Right atrium auricular region (tissue), 2 donors: ENCODE data around the gene TEDC2. TPM values are rescaled to one million over a fixed set of nuclear protein-coding genes. Genes with fewer than 3 reads are reported as not detected.

Source experiments
- DNase-seq: peaks from one replicate; pipeline ENCODE4 v3.0.0-alpha.2; 2019; ENCODE audit warnings: low spot score
- H3K27ac ChIP-seq, 2 donors: fragments of 200-600 bp; sonication (generic); 1 replicate in 1 of 2; 2 replicates in 1 of 2; pipeline ENCODE4 v1.5.1; 2016 to 2019
- H3K27me3 ChIP-seq, 2 donors: fragments of 200-600 bp; sonication (generic); one replicate each; pipeline versions ENCODE4 v1.5.1 to v1.6.0; 2017 to 2019
- H3K36me3 ChIP-seq: fragments of 200-600 bp; sonication (generic); one replicate; pipeline ENCODE4 v1.5.1; 2016
- H3K4me1 ChIP-seq, 2 donors: fragments of 200-600 bp; sonication (generic); one replicate each; pipeline versions ENCODE4 v1.5.1 to v1.6.0; 2017 to 2019
- H3K4me3 ChIP-seq, 2 donors: fragments of 200-600 bp; sonication (generic); 1 replicate in 1 of 2; 2 replicates in 1 of 2; pipeline ENCODE4 v1.5.1; 2017 to 2019; ENCODE audit warnings: mild to moderate bottlenecking in 1 of 2, moderate library complexity in 1 of 2
- H3K9me3 ChIP-seq, 2 donors: fragments of 200-600 bp; sonication (generic); one replicate each; pipeline ENCODE4 v1.5.1; 2019
- CTCF ChIP-seq, 2 donors: fragments of 200-600 bp; sonication (generic); IDR thresholded peaks; one replicate each; pipeline ENCODE4 v1.5.1; 2019; ENCODE audit warnings: antibody characterized with exemption in 2 of 2
- total RNA-seq, 2 donors: library from RNA; depleted of rRNA; stranded (reverse); fragments of >200 nt; gene quantifications; one replicate each; pipeline ENCODE4 v1.1.0, GENCODE V29; 2016

Gene TEDC2
- total RNA-seq, 2 donors from 2014 or later: 0.63 to 4.1 TPM

DNA sequence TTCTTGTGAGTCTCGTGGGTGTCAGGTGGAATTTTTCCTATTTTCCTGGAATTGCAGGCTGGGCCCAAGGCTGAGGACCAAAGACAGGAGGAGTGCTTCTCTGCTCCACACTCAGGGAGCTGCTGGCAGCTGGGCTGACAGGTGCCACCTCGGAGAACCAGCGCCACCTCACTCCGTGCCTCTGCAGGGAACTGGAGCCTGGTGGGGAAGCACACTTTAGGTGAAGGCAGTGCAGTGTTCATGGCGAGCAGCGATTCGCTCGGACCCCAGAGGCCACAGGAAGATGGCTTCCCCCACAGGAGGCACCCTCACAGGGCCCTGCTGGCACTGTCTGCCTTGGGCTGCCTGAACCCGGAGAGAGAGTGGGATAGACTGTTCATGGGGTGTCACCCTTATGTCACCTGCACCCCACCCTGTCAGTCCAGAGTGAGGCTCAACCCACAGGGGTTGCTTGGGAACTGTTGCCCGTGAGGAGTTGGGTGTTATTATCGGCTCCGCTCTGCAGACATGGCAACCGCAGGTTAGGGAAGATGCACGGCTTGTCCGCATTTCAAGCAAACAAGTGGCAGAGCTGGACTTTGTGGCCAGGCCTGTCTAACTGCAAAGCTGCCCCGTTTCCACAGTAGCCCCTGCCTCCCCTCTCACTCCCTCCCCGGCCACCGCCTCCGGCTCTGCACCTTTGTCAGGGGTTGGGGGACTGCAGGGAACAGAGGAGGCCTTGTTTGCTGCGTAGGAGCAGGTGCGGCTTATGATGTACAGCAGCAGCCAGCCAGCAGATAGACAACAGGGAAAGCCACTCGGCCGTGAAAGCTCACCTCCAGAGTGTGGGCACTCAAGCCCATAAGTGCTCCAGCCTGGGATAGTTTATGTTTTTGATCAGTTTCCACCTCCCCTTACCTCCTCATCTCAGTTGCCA is 30.5 kb downstream of the TEDC2 start:
- no peak overlapping the region for H3K27ac ChIP-seq
- no peaks in the 10 kb centered on the region for H3K9me3 ChIP-seq
- no peaks in the 10 kb centered on the region for H3K27me3 ChIP-seq
- H3K4me3 ChIP-seq: no peak overlapping the region
- no peak for TF ChIP-seq CTCF (IDR thresholded peaks at IDR 0.05)
- H3K4me1 ChIP-seq: peaks cover 0 to 14% of the 10 kb centered on the region in 2 donors
- no peaks in the 10 kb centered on the region for H3K36me3 ChIP-seq
- DNase-seq: no peak

DNA sequence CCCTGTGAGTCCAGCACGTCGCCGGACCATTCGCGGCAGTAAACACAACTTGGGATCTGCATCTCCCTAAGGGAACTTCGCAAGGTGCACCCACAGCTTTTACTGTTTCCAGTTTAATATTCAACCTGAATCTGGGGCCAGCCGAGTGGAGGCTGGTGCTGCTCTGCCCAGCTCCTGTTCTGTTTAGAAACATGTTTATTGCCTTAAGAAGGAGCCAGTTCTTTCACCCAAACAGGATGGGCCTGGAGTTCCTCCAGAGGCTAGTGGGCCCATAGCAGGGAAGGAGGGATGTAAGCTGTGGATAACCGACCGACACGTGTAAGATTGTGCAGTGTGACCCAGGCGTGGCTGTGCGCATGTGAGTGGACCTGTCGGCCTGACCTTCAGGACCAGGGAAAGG is 32.4 kb downstream of the TEDC2 start:
- Histone ChIP-seq H3K27ac (no peak overlapping the region), H3K36me3 (peaks cover 7% of the 10 kb centered on the region), H3K4me1 (peaks cover 0 to 6% of the 10 kb centered on the region in 2 donors), H3K4me3 (no peak overlapping the region), H3K9me3 (no peaks in the 10 kb centered on the region), H3K27me3 (no peaks in the 10 kb centered on the region)
- DNase-seq: no peak
- no peak for TF ChIP-seq CTCF (IDR thresholded peaks at IDR 0.05)

DNA sequence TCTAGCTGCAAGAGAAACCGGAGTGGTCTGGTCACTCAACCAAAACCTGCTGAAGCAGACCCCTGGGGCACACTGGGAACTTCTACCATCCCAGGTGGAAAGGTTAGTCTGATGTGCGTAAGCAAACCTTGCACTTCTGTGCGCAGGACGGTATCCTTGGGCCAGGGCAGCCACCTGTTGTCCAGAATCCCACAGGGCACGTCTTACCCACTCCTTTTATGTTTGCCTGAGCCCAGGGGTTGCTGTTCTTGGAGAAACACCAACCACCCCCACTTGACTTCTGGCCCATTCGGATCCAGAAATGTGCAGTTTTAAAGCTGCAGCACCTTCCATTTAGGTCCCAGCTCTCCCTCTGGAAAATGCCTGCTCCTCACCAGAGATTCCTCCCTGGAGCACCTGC is 33.7 kb downstream of the TEDC2 start:
- TF ChIP-seq CTCF (IDR thresholded peaks at IDR 0.05): no peak
- Histone ChIP-seq H3K4me3 (no peak overlapping the region), H3K27me3 (no peaks in the 10 kb centered on the region), H3K36me3 (peaks cover 7% of the 10 kb centered on the region), H3K27ac (no peak overlapping the region), H3K4me1 (peaks cover 0 to 20% of the 10 kb centered on the region in 2 donors), H3K9me3 (no peaks in the 10 kb centered on the region)
- no peak for DNase-seq

DNA sequence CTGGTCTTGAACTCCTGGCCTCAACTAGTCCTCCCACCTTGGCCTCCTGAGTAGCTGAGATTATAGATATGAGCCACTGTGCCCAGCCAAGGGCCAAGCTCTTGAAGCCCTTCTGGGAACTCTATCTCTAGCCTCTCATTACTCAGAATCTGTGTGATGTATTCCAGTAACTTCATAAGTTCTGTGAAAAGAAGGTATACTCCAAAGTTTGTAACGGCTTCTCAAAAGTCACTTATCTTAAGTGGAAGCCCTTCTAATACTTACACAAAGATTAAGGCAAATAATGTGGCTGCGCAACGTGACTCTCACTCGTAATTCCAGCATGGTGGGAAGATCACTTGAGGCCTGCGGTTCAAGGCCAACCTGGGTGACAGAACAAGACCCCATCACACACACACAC is 34.7 kb downstream of the TEDC2 start:
- Histone ChIP-seq H3K4me1 (peaks cover 0 to 29% of the 10 kb centered on the region in 2 donors), H3K9me3 (no peaks in the 10 kb centered on the region), H3K27me3 (no peaks in the 10 kb centered on the region), H3K36me3 (peaks cover 7% of the 10 kb centered on the region), H3K27ac (no peak overlapping the region), H3K4me3 (no peak overlapping the region)
- TF ChIP-seq CTCF (IDR thresholded peaks at IDR 0.05): no peak
- no peak for DNase-seq

- Histone ChIP-seq H3K36me3 (peaks cover 7% of the 10 kb centered on the region), H3K27ac (no peak overlapping the region), H3K4me3 (no peak overlapping the region), H3K4me1 (peaks cover 0 to 29% of the 10 kb centered on the region in 2 donors), H3K9me3 (no peaks in the 10 kb centered on the region), H3K27me3 (no peaks in the 10 kb centered on the region)
- TF ChIP-seq CTCF (IDR thresholded peaks at IDR 0.05): no peak
- no peak for DNase-seq
These were observed 35.1 kb downstream of the TEDC2 start for GRCh38 chr16:2495041-2495440.
